GM23338 (cell line): ENCODE measurements around the gene ABCC12. TPM values are rescaled to one million over a fixed set of nuclear protein-coding genes. Genes with fewer than 3 reads are reported as not detected.

Source experiments
- ATAC-seq: fragments of 200-7000 bp; cut with Tn5 transposase; 3 replicates; pipeline ENCODE4 v1.9.1; 2020
- DNase-seq: peaks from one replicate; pipeline ENCODE4 v3.0.0-alpha.2; 2015; ENCODE audit warnings: low spot score
- H2AFZ ChIP-seq: fragments of 200-600 bp; sonication (generic); 2 replicates; pipeline ENCODE4 v1.8.0; 2016; ENCODE audit warnings: antibody characterized with exemption, mild to moderate bottlenecking, moderate library complexity
- H3F3A ChIP-seq: fragments of 200-600 bp; sonication (generic); replicated peaks from 2 replicates; pipeline ENCODE4 v1.8.0; 2017; ENCODE audit warnings: antibody characterized with exemption, mixed run types, low read depth
- H3K27ac ChIP-seq: fragments of 200-600 bp; sonication (generic); 2 replicates; pipeline ENCODE4 v1.6.1; 2016; ENCODE audit warnings: low read depth
- H3K27me3 ChIP-seq: fragments of 200-600 bp; sonication (generic); 2 replicates; pipeline ENCODE4 v1.8.0; 2016; ENCODE audit warnings: mild to moderate bottlenecking, mixed run types, moderate library complexity; ENCODE audit not compliant: insufficient read depth
- H3K36me3 ChIP-seq: fragments of 200-600 bp; sonication (generic); 2 replicates; pipeline ENCODE4 v1.8.0; 2016; ENCODE audit warnings: mild to moderate bottlenecking; ENCODE audit not compliant: insufficient read depth
- H3K4me1 ChIP-seq: fragments of 200-600 bp; sonication (generic); 2 replicates; pipeline ENCODE4 v1.8.0; 2016; ENCODE audit warnings: mild to moderate bottlenecking, moderate library complexity; ENCODE audit not compliant: insufficient read depth
- H3K4me2 ChIP-seq: fragments of 200-600 bp; sonication (generic); 2 replicates; pipeline ENCODE4 v1.7.1; 2017; ENCODE audit warnings: mixed run types
- H3K4me3 ChIP-seq: fragments of 200-600 bp; sonication (generic); 2 replicates; pipeline ENCODE4 v1.6.1; 2016; ENCODE audit warnings: mixed run types
- H3K79me2 ChIP-seq: fragments of 200-600 bp; sonication (generic); replicated peaks from 2 replicates; pipeline ENCODE4 v1.8.0; 2017; ENCODE audit warnings: mild to moderate bottlenecking; ENCODE audit not compliant: insufficient read depth
- H3K9me2 ChIP-seq: fragments of 200-600 bp; sonication (generic); 2 replicates; pipeline ENCODE4 v1.8.0; 2017; ENCODE audit not compliant: insufficient read depth
- H4K20me1 ChIP-seq: fragments of 200-600 bp; sonication (generic); replicated peaks from 2 replicates; pipeline ENCODE4 v1.8.0; 2017; ENCODE audit warnings: mild to moderate bottlenecking; ENCODE audit not compliant: insufficient read depth
- H3K27ac Mint-ChIP-seq: 2 replicates; pipeline ENCODE4 v1.8.0; 2020; ENCODE audit warnings: inconsistent platforms, mild to moderate bottlenecking, moderate library complexity, mixed read lengths
- H3K27me3 Mint-ChIP-seq: 3 replicates; pipeline ENCODE4 v1.8.0; 2022; ENCODE audit warnings: low read depth, mild to moderate bottlenecking, moderate library complexity, mixed read lengths, inconsistent platforms; ENCODE audit not compliant: insufficient read depth, poor library complexity
- H3K36me3 Mint-ChIP-seq: 3 replicates; pipeline ENCODE4 v1.8.0; 2021; ENCODE audit warnings: low read depth, mild to moderate bottlenecking, inconsistent platforms, moderate library complexity, mixed read lengths
- H3K4me1 Mint-ChIP-seq: 3 replicates; pipeline ENCODE4 v1.8.0; 2020; ENCODE audit warnings: mild to moderate bottlenecking, inconsistent platforms, mixed read lengths
- H3K4me3 Mint-ChIP-seq: 3 replicates; pipeline ENCODE4 v1.8.0; 2021; ENCODE audit warnings: moderate library complexity, mild to moderate bottlenecking, inconsistent platforms, mixed read lengths
- H3K9me3 Mint-ChIP-seq: 3 replicates; pipeline ENCODE4 v1.8.0; 2020; ENCODE audit warnings: moderate library complexity, mild to moderate bottlenecking, inconsistent platforms, mixed read lengths
- CREB1 ChIP-seq: fragments of 250-450 bp; sonication (Bioruptor Pico); IDR thresholded peaks from 2 replicates; pipeline ENCODE4 v1.5.0; 2020; ENCODE audit warnings: low read depth, mild to moderate bottlenecking, moderate library complexity
- CTCF ChIP-seq, 2 experiments: fragments of 200-600 bp in 1 of 2; sonication (generic) in 1 of 2; conservative IDR thresholded peaks; 2 replicates each; pipeline versions ENCODE4 v1.5.1 to v1.6.1; 2016 to 2017; ENCODE audit warnings: antibody characterized with exemption in 2 of 2, low read depth in 2 of 2, mild to moderate bottlenecking in 2 of 2, moderate library complexity in 1 of 2
- ETS1 ChIP-seq: IDR thresholded peaks from 2 replicates; pipeline ENCODE4 v1.6.1; 2016; ENCODE audit warnings: antibody characterized with exemption
- EZH2 ChIP-seq: fragments of 200-600 bp; sonication (generic); IDR thresholded peaks from one replicate; pipeline ENCODE4 v1.8.0; 2017; ENCODE audit warnings: antibody characterized with exemption, mild to moderate bottlenecking, low read depth; ENCODE audit not compliant: unreplicated experiment
- NANOG ChIP-seq: IDR thresholded peaks from 2 replicates; pipeline ENCODE4 v1.6.1; 2016; ENCODE audit warnings: antibody characterized with exemption, borderline replicate concordance
- STAT1 ChIP-seq: IDR thresholded peaks from one replicate; pipeline ENCODE4 v1.6.1; 2016; ENCODE audit warnings: antibody characterized with exemption; ENCODE audit not compliant: unreplicated experiment
- polyA plus RNA-seq: library from polyadenylated mRNA; unstranded; fragments of >200 nt; fragmentation: Nextera tagmentation; extraction: Ambion mirVana; gene quantifications from 2 replicates; pipeline ENCODE4 v1.2.1, GENCODE V29; 2016
- total RNA-seq: library from RNA; depleted of rRNA; stranded (reverse); fragments of >200 nt; shearing (Covaris generic); gene quantifications from 2 replicates; pipeline ENCODE4 v1.2.3, GENCODE V29; 2014

The ABCC12 gene
- total and polyA plus RNA-seq, 2 experiments from 2014 or later = not detected

- H3K27ac Mint-ChIP-seq = no peak overlapping the region
- no peaks in the 10 kb centered on the region for H3K4me1 Mint-ChIP-seq
These were observed 37.0 kb downstream of the ABCC12 start for GRCh38 chr16:48118841-48119240.

GRCh38 chr16:48117217-48118105 is 38.3 kb downstream of the ABCC12 start:
- Histone ChIP-seq H3K9me2 (no peaks in the 10 kb centered on the region), H3K79me2 (no peaks in the 10 kb centered on the region), H3K36me3 (no peaks in the 10 kb centered on the region), H3K4me3 (no peak overlapping the region), H4K20me1 (no peaks in the 10 kb centered on the region), H3K27ac (no peak overlapping the region), H3K4me2 (no peak overlapping the region), H3K4me1 (no peaks in the 10 kb centered on the region), H3F3A (no peaks in the 10 kb centered on the region), H3K27me3 (no peaks in the 10 kb centered on the region), H2AFZ (peak overlapping the region; percentile 96)
- ATAC-seq = peak; percentile 99
- H3K4me1 Mint-ChIP-seq = no peaks in the 10 kb centered on the region
- peak; percentile 87 for DNase-seq
- H3K27ac Mint-ChIP-seq = no peak overlapping the region
- TF ChIP-seq EZH2 = no peak
- TF ChIP-seq CTCF (conservative IDR thresholded peaks at IDR 0.05; ENCODE audit: low read depth in 2 of 2) = peak; percentile 96 to 98
- H3K9me3 Mint-ChIP-seq = no peaks in the 10 kb centered on the region
- no peaks in the 10 kb centered on the region for H3K36me3 Mint-ChIP-seq
- H3K4me3 Mint-ChIP-seq = no peak overlapping the region
- peaks cover 9% of the 10 kb centered on the region for H3K27me3 Mint-ChIP-seq

More at GRCh38 chr16:48118841-48119240, 37.0 kb downstream of the ABCC12 start:
- Histone ChIP-seq H3K9me2 (no peaks in the 10 kb centered on the region), H4K20me1 (no peaks in the 10 kb centered on the region), H3K79me2 (no peaks in the 10 kb centered on the region), H3K4me2 (no peak overlapping the region), H2AFZ (no peak overlapping the region), H3K4me1 (no peaks in the 10 kb centered on the region), H3K4me3 (no peak overlapping the region), H3F3A (no peaks in the 10 kb centered on the region), H3K27ac (no peak overlapping the region), H3K27me3 (no peaks in the 10 kb centered on the region), H3K36me3 (no peaks in the 10 kb centered on the region)
- H3K4me3 Mint-ChIP-seq = no peak overlapping the region
- H3K9me3 Mint-ChIP-seq = no peaks in the 10 kb centered on the region
- H3K36me3 Mint-ChIP-seq = no peaks in the 10 kb centered on the region
- peaks cover 9% of the 10 kb centered on the region for H3K27me3 Mint-ChIP-seq
- ATAC-seq (no peak), DNase-seq (no peak)
- TF ChIP-seq NANOG (no peak), ETS1 (no peak), STAT1 (no peak), CREB1 (CRISPR knock-in tag) (no peak)
